ENCODE data around the gene CDSN. TPM values are rescaled to one million over a fixed set of nuclear protein-coding genes. Genes with fewer than 3 reads are reported as not detected.

The CDSN gene
- total RNA-seq, 6 experiments from 2014 or later = not detected

DNA sequence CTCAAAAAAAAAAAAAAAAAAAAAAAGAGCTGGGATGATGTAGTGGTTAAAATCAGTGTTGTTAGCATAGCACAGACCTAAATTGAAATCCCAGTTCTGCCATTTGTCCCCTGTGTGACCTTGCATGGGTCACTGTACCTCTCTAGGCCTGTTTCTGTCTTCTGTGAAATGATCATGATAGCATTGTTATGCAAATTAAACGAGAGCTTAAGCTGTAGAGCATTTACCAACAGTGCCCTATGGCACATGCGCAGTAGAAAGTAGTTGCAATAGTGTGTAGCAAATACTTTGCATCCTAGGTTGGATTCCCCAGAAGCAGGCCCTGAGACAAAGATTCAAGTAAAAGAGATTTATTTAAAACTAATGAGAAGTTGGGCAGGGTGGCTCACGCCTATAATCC lies 11.3 kb upstream of the CDSN start:
- H3K4me3 Mint-ChIP-seq = no peak overlapping the region
- H3K9me3 Mint-ChIP-seq = no peaks in the 10 kb centered on the region
- no peak overlapping the region for H3K27ac Mint-ChIP-seq
- no peak for DNase-seq
- H3K4me1 Mint-ChIP-seq (ENCODE audit: low read depth) = peaks cover 9% of the 10 kb centered on the region
- TF ChIP-seq, protein P1, sequence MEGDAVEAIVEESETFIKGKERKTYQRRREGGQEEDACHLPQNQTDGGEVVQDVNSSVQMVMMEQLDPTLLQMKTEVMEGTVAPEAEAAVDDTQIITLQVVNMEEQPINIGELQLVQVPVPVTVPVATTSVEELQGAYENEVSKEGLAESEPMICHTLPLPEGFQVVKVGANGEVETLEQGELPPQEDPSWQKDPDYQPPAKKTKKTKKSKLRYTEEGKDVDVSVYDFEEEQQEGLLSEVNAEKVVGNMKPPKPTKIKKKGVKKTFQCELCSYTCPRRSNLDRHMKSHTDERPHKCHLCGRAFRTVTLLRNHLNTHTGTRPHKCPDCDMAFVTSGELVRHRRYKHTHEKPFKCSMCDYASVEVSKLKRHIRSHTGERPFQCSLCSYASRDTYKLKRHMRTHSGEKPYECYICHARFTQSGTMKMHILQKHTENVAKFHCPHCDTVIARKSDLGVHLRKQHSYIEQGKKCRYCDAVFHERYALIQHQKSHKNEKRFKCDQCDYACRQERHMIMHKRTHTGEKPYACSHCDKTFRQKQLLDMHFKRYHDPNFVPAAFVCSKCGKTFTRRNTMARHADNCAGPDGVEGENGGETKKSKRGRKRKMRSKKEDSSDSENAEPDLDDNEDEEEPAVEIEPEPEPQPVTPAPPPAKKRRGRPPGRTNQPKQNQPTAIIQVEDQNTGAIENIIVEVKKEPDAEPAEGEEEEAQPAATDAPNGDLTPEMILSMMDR (IDR thresholded peaks at IDR 0.05) = no peak
- H3K36me3 Mint-ChIP-seq (ENCODE audit: low read depth) = no peaks in the 10 kb centered on the region
- H3K27me3 Mint-ChIP-seq (ENCODE audit: insufficient read depth) = peaks cover 9% of the 10 kb centered on the region; the same call in 1 of the 2 replicates

DNA sequence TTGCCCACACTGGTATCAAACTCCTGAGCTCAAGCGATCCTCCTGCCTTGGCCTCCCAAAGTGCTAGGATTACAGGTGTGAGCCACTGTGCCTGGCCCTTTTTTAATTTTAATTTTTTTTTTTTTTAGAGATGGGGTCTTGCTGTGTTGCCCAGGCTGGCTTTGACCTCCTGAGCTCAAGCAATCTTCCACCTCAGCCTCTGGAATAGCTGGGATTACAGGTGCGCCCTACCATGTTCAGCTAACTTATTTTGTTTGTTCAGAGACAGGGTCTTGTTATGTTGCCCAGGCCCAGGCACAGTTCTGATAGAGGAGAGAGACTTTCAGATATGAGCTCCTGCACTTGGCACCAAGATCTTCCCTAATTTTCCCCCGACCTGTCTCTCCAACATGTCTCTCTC lies 10.5 kb upstream of the CDSN start:
- H3K36me3 Mint-ChIP-seq (ENCODE audit: low read depth) = no peaks in the 10 kb centered on the region
- TF ChIP-seq, protein P1 (IDR thresholded peaks at IDR 0.05) = no peak
- peaks cover 18% of the 10 kb centered on the region for H3K4me1 Mint-ChIP-seq (ENCODE audit: low read depth)
- H3K4me3 Mint-ChIP-seq = no peak overlapping the region
- H3K27me3 Mint-ChIP-seq (ENCODE audit: insufficient read depth) = peaks cover 9% of the 10 kb centered on the region; the same call in 1 of the 2 replicates
- DNase-seq = no peak
- no peak overlapping the region for H3K27ac Mint-ChIP-seq
- H3K9me3 Mint-ChIP-seq = no peaks in the 10 kb centered on the region

DNA sequence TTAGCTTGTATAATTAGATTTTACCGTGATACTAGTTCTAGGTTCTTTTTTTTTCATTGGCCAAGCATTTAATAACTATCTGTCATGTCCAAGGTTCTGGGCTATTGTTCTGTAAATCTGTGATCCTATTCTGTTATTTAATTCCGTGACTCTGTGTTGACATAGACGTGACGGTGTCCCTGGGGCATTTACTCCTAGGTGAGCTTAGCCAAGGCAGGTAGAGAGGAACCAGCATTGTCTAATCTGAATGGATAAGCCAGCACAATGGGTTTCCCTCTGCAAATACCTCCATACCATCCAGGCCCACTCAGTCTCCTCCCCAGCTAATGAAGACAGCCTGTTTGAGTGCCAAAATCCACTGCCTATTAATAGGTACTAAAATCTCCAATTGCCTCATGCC lies 8.9 kb upstream of the CDSN start:
- H3K27ac Mint-ChIP-seq = no peak overlapping the region
- H3K27me3 Mint-ChIP-seq (ENCODE audit: insufficient read depth) = peaks cover 7% of the 10 kb centered on the region; the same call in 1 of the 2 replicates
- no peak overlapping the region for H3K4me3 Mint-ChIP-seq
- no peak for DNase-seq
- TF ChIP-seq, protein P1 (IDR thresholded peaks at IDR 0.05) = no peak
- H3K4me1 Mint-ChIP-seq (ENCODE audit: low read depth) = peaks cover 27% of the 10 kb centered on the region
- no peaks in the 10 kb centered on the region for H3K9me3 Mint-ChIP-seq
- no peaks in the 10 kb centered on the region for H3K36me3 Mint-ChIP-seq (ENCODE audit: low read depth)

DNA sequence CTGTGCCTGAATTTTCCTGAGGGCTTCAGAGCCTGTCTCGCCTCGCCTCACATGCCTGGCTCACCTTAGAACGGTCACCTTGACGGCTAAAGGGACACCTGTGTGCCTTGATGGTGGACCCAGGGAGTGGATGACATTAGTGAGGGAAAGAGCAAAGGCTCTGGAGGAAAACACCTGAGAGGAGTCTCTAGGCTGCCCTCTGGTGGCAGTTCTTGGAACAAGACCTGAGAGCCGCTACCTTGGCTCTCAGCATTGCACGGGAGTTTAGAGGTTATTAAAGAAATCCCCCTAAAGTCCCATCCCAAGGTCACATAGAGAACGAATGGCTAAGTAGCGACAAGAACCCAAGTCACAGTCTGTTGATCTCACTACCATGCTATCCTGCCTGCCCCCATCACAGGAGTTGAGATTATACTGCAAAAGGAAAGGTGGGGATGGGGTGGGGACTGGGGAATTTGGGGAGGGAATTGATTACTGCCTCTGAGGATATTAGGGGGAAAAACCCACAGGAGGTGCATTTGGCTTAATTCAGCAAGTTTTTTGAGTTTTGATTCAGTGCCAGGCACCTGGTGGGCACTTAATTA lies 7.9 kb upstream of the CDSN start:
- no peak for DNase-seq
- TF ChIP-seq, protein P1 (IDR thresholded peaks at IDR 0.05) = peak; percentile 91

DNA sequence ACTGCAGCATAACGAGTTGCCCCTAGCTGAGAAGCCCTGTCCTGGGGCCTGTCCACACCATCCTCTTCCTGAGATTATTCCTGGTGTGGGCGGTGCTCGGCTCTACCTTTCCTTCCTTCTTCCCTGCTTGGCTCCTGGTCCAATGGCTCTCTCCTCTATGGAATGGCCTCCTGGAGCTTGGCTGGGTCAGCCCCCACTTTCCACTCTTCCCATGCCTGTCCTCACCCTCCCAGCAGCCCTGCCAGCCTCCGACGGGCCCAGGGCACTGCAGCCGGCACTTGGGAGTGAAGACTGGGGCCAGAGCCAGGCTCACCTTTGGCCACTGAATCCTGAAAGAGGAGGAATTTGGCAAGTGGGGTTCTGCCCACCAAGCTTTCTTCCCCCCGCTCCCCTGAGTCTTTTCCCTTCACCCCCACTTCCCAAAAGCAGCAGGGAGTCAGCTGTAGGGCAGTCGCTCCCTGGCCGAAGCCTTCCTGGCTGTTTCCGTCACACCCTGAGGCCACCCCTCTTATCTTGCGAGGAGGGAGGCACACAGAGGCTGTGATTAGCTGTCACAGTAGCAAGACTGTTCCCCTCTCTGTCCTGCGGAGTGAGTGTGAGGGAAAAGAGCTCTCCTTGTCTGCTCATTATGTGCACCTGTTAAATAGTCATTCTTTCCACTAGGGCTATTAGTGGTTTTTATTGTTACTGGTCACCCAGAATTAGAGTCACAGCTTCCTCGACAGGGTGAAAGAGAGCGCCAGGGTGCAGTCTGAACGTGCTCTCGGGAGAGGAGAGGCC lies 6.3 kb upstream of the CDSN start:
- Mint-ChIP-seq H3K27ac (peak overlapping the region; percentile 39), H3K4me3 (no peak overlapping the region), H3K27me3 (ENCODE audit: insufficient read depth) (peaks cover 7% of the 10 kb centered on the region), H3K4me1 (ENCODE audit: low read depth) (peaks cover 37% of the 10 kb centered on the region), H3K9me3 (no peaks in the 10 kb centered on the region), H3K36me3 (ENCODE audit: low read depth) (no peaks in the 10 kb centered on the region)
- TF ChIP-seq, protein P1 (IDR thresholded peaks at IDR 0.05) = peak; percentile 20; the same call in 1 of the 2 replicates
- DNase-seq = no peak

More for the DNA sequence above, 7.9 kb upstream of the CDSN start:
- Mint-ChIP-seq H3K4me3 (no peak overlapping the region), H3K27me3 (ENCODE audit: insufficient read depth) (peaks cover 7% of the 10 kb centered on the region), H3K27ac (no peak overlapping the region), H3K36me3 (ENCODE audit: low read depth) (no peaks in the 10 kb centered on the region), H3K4me1 (ENCODE audit: low read depth) (peaks cover 29% of the 10 kb centered on the region), H3K9me3 (no peaks in the 10 kb centered on the region)
